Measurements from ENCODE around the gene METRN.

DNA sequence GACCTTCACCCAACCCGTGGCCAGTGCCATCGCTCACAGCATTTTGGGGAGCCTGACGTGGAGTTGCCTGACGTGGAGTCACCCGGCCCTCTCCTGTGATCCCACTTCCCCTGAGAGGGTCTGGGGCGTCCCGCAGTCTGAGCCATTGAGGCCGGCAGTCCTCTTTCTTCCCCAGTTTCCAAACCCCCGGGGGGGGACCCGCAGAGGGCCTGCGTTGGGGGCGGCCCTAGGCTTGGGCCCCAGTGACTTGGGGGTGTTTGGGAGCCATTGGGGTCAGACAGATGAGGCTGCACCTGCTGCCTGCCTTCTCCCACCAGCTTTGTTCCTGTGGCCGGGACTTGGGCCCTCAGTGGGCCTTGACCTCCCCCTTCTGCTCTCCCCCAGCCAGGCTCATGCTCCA, 45.3 kb upstream of the METRN start:
- TF ChIP-seq, protein P1, sequence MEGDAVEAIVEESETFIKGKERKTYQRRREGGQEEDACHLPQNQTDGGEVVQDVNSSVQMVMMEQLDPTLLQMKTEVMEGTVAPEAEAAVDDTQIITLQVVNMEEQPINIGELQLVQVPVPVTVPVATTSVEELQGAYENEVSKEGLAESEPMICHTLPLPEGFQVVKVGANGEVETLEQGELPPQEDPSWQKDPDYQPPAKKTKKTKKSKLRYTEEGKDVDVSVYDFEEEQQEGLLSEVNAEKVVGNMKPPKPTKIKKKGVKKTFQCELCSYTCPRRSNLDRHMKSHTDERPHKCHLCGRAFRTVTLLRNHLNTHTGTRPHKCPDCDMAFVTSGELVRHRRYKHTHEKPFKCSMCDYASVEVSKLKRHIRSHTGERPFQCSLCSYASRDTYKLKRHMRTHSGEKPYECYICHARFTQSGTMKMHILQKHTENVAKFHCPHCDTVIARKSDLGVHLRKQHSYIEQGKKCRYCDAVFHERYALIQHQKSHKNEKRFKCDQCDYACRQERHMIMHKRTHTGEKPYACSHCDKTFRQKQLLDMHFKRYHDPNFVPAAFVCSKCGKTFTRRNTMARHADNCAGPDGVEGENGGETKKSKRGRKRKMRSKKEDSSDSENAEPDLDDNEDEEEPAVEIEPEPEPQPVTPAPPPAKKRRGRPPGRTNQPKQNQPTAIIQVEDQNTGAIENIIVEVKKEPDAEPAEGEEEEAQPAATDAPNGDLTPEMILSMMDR (IDR thresholded peaks at IDR 0.05 in 4 of 5, conservative IDR thresholded peaks at IDR 0.05 in 1 of 5) = no peak
- TF ChIP-seq POLR2A (IDR thresholded peaks at IDR 0.05) = no peak
